NCI-H2029 (cell line): Measurements from ENCODE around the gene AMOTL1.

ENCODE experiments used
- DNase-seq: peaks from one replicate; lab custom pipeline; 2025; lab: John Stamatoyannopoulos, UW

AMOTL1 gene

GRCh38 chr11:94856443-94856842 is 88.3 kb downstream of the AMOTL1 start:
- DNase-seq = no peak

- no peak for DNase-seq
Observed at GRCh38 chr11:94857337-94857736, 89.2 kb downstream of the AMOTL1 start.

- no peak for DNase-seq
Observed at GRCh38 chr11:94858012-94858705, 90.0 kb downstream of the AMOTL1 start.

GRCh38 chr11:94860333-94860732 is 92.2 kb downstream of the AMOTL1 start:
- DNase-seq = no peak

GRCh38 chr11:94861306-94861845 is 93.2 kb downstream of the AMOTL1 start:
- DNase-seq = no peak

GRCh38 chr11:94862926-94863880 is 95.0 kb downstream of the AMOTL1 start:
- no peak for DNase-seq

GRCh38 chr11:94864506-94865045 is 96.4 kb downstream of the AMOTL1 start:
- DNase-seq = no peak

GRCh38 chr11:94866231-94866822 is 98.2 kb downstream of the AMOTL1 start:
- DNase-seq = no peak

GRCh38 chr11:94866936-94867795 is 99.0 kb downstream of the AMOTL1 start:
- no peak for DNase-seq

- DNase-seq = no peak
Observed at GRCh38 chr11:94868468-94868867, 100.3 kb downstream of the AMOTL1 start.

GRCh38 chr11:94869186-94869585 is 101.0 kb downstream of the AMOTL1 start:
- no peak for DNase-seq

GRCh38 chr11:94870422-94870821 is 102.3 kb downstream of the AMOTL1 start:
- no peak for DNase-seq

GRCh38 chr11:94871491-94872185 is 103.5 kb downstream of the AMOTL1 start:
- DNase-seq = no peak

- no peak for DNase-seq
Observed at GRCh38 chr11:94873916-94874540, 105.9 kb downstream of the AMOTL1 start.

- DNase-seq = no peak
Observed at GRCh38 chr11:94876222-94876621, 108.1 kb downstream of the AMOTL1 start.

GRCh38 chr11:94876645-94877442 is 108.7 kb downstream of the AMOTL1 start:
- DNase-seq = no peak

GRCh38 chr11:94877443-94878200 is 109.5 kb downstream of the AMOTL1 start:
- no peak for DNase-seq

GRCh38 chr11:94879006-94879405 is 110.8 kb downstream of the AMOTL1 start:
- no peak for DNase-seq

- peak; percentile 78 for DNase-seq
Observed at GRCh38 chr11:94880216-94880615, 112.1 kb downstream of the AMOTL1 start.
